BE2C (cell line): Measurements from ENCODE around the gene RPS16.

Source experiments
- DNase-seq: peaks from one replicate; pipeline ENCODE4 v3.0.0-alpha.2; 2020
- H3K27me3 ChIP-seq: fragments of 250-450 bp; sonication (Bioruptor Pico); 2 replicates; pipeline ENCODE4 v1.5.1; 2020; ENCODE audit warnings: mild to moderate bottlenecking
- H3K36me3 ChIP-seq: fragments of 250-450 bp; sonication (Bioruptor Pico); 2 replicates; pipeline ENCODE4 v1.5.1; 2020; ENCODE audit warnings: mild to moderate bottlenecking
- H3K4me1 ChIP-seq: fragments of 250-450 bp; sonication (Bioruptor Pico); 2 replicates; pipeline ENCODE4 v1.5.1; 2020
- H3K4me3 ChIP-seq: 2 replicates; pipeline ENCODE4 v1.5.1; 2011; ENCODE audit warnings: low read depth, low read length
- H3K9me3 ChIP-seq: fragments of 250-450 bp; sonication (Bioruptor Pico); 2 replicates; pipeline ENCODE4 v1.5.1; 2020
- TF ChIP-seq, protein P1 (sequence below): IDR thresholded peaks from 2 replicates; pipeline ENCODE4 v1.5.1; 2012; ENCODE audit warnings: mild to moderate bottlenecking, low read depth, low read length

The RPS16 gene

DNA sequence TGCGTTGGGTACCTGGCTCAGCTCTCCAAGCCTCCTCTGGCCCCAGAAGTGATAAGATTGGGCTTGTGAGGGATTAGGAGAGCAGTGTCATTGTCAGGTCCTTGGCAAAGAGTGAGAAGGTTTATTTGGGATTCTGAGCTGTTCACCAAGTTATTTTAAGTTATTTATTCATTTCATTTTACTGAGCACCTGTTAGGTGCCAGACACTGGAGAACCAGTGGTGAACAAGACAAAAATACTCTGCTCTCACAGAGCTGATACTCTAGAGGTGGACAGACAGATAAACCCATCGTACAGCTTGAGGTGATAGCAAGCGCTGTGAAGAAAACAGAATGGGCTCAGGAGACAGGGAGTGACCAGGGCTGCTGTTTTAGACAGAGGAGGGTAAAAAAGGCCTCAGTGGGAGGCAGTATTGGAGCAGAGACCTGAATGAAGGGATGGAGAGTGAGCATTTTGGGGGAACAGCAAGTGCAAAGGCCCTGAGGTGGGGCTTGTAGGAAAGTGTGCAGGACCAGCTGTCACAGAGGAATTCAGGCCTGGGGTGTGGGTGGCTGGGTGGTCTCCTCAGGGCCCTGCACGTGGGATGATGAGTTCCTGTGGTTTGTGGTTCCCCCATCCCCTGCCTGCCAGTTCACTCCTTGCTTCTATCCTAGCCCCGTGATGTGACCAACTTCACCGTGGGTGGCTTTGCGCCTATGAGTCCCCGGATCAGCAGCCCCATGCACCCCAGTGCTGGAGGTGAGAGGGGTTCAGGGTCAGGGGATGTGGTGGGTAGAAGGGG lies 36.2 kb upstream of the RPS16 start:
- Histone ChIP-seq H3K9me3 (no peaks in the 10 kb centered on the region), H3K27me3 (no peaks in the 10 kb centered on the region), H3K4me1 (no peaks in the 10 kb centered on the region), H3K36me3 (peaks cover 85% of the 10 kb centered on the region), H3K4me3 (no peak overlapping the region)
- TF ChIP-seq, protein P1, sequence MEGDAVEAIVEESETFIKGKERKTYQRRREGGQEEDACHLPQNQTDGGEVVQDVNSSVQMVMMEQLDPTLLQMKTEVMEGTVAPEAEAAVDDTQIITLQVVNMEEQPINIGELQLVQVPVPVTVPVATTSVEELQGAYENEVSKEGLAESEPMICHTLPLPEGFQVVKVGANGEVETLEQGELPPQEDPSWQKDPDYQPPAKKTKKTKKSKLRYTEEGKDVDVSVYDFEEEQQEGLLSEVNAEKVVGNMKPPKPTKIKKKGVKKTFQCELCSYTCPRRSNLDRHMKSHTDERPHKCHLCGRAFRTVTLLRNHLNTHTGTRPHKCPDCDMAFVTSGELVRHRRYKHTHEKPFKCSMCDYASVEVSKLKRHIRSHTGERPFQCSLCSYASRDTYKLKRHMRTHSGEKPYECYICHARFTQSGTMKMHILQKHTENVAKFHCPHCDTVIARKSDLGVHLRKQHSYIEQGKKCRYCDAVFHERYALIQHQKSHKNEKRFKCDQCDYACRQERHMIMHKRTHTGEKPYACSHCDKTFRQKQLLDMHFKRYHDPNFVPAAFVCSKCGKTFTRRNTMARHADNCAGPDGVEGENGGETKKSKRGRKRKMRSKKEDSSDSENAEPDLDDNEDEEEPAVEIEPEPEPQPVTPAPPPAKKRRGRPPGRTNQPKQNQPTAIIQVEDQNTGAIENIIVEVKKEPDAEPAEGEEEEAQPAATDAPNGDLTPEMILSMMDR = no peak
- DNase-seq = no peak

DNA sequence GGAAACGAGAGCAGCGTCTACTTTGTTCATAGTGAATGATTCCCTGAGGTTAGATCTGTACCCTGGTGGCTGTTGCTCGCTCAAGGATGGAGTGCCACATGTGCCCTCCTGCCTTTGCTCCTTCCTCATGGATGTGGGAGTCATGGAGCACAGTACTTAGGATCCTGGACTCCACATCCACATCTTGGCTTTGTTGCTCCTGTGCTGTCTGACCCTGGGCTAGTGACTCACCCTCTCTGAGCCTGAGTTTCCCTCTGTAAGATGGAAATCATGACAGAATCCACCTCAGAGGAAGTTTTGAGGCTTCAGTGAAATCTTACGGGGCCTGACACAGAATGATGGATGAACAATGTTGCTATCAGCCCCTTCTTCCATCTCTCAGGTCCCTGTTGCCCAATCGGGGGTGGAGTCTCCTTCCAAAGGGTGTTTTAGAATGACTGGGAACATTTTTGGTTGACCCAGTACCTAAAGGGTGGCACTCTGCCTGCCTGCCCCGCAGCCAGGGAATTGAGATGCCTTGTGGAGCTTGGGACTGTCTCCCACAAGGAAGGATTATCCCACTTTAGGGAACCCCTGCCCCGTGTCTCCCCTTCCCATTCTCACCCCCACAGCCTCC lies 35.1 kb upstream of the RPS16 start:
- DNase-seq = no peak
- Histone ChIP-seq H3K4me3 (no peak overlapping the region), H3K27me3 (no peaks in the 10 kb centered on the region), H3K4me1 (no peaks in the 10 kb centered on the region), H3K36me3 (peaks cover 89% of the 10 kb centered on the region), H3K9me3 (no peaks in the 10 kb centered on the region)
- TF ChIP-seq, protein P1 = no peak

DNA sequence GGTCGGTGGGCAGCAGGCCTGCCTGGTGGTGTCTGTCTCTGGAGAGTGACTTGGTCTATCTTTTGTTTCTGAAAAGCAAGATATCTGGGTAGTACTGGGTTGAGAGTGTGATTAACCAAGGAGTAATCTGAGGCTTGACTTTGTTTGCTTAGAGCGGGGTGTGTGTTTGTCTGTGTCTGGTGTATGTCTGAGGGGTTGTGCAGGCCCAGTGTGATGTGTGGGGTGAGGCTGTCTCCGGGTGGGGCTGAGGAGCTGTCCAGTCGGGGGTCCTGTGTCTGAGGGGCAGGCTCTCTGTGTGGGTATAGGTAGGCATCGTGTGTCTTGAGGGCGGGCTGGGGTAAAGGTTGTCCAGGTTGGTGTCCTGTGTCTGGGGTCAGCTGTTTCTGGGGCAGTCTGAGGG lies 33.8 kb upstream of the RPS16 start:
- no peak for DNase-seq
- Histone ChIP-seq H3K36me3 (peaks cover 91% of the 10 kb centered on the region), H3K4me3 (no peak overlapping the region), H3K4me1 (no peaks in the 10 kb centered on the region), H3K9me3 (no peaks in the 10 kb centered on the region), H3K27me3 (no peaks in the 10 kb centered on the region)
- TF ChIP-seq, protein P1 = no peak

DNA sequence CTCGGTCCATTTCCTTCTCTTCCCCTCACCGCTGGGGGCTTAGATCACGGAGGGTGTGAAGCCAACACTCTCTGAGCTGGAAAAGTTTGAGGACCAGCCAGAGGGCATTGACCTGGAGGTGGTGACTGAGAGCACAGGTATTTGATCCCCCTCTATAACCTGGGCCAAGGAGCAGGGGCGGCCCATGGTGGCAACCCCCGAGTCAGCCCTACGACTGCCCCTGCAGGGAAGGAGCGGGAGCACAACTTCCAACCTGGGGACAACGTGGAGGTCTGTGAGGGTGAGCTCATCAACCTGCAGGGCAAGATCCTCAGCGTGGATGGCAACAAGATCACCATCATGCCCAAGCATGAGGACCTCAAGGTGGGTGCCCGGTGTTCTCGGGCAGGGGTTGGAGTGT lies 33.3 kb upstream of the RPS16 start:
- Histone ChIP-seq H3K4me3 (no peak overlapping the region), H3K4me1 (no peaks in the 10 kb centered on the region), H3K27me3 (no peaks in the 10 kb centered on the region), H3K36me3 (peaks cover 91% of the 10 kb centered on the region), H3K9me3 (no peaks in the 10 kb centered on the region)
- TF ChIP-seq, protein P1 = no peak
- no peak for DNase-seq

DNA sequence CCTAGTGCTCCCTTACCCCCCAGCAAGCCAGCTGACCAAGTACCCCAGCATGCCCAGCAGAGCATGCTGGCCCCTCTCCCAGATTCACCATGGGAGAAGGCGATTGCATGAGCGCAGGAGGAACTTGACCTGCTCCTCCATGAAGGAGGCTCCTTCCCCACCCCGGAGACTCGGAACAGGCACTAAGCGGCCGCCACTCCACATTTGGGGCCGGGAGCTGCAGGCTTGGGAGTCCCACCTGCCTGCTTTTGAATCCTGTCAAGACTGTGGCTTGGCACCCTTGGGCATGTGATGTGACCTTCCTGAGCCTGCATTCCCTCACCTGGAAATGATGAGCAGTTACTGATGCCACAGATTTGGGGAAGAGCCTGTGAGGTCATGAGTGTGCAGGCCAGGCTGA lies 32.2 kb upstream of the RPS16 start:
- Histone ChIP-seq H3K27me3 (no peaks in the 10 kb centered on the region), H3K36me3 (peaks cover 82% of the 10 kb centered on the region), H3K9me3 (no peaks in the 10 kb centered on the region), H3K4me1 (no peaks in the 10 kb centered on the region), H3K4me3 (no peak overlapping the region)
- DNase-seq = no peak
- TF ChIP-seq, protein P1 = no peak

DNA sequence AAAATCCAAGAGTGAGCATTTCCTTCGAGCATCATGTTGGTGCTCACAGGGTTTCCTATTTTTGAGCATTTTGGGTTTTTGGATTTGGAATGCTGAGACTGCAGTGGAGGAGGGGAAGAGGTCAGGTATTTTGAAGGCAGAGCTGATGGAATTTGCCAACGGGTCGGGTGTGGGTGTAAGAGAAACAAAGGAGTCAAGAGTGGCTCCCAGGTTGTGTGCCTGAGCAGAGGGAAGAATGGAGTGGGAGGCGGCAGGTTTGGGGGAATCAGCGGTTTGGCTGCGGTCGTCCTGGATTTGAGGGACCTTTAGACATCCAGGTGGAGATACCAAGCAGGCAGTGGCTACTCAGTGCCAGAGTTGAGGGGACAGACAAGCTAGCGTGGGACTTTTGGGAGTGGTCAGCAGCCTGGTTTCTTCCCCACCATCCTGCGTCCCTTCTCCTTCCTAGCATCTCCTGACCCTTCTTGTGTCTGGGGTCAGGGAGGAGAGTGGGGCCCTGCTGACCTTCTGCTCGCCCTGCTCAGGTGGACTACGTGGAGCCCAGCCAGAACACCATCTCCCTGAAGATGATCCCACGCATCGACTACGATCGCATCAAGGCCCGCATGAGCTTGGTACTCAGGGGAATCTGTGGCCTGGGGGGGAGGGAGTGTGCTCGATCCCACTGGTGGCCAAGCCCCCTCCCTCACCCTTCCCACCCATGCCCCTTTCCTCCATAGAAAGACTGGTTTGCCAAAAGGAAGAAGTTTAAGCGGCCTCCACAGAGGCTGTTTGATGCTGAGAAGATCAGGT lies 30.4 kb upstream of the RPS16 start:
- H3K4me3 ChIP-seq = no peak overlapping the region
- TF ChIP-seq, protein P1 = no peak
- H3K36me3 ChIP-seq = peaks cover 71% of the 10 kb centered on the region
- H3K9me3 ChIP-seq = no peaks in the 10 kb centered on the region
- H3K4me1 ChIP-seq = no peaks in the 10 kb centered on the region
- no peak for DNase-seq
- no peaks in the 10 kb centered on the region for H3K27me3 ChIP-seq
